Endometrial microvascular endothelial cells (primary cell): ENCODE data around the gene ZCCHC12. TPM values are rescaled to one million over a fixed set of nuclear protein-coding genes. Genes with fewer than 3 reads are reported as not detected.
"Not testable (repeated sequence)": the region's sequence is repeated elsewhere in the genome, so short reads cannot be mapped to it uniquely, and the experiment has no call there.

ENCODE experiments used
- in situ Hi-C: cut with HindIII; loops from 2 replicates; pipeline ENCODE4 v1.10.0; 2017; ENCODE audit warnings: low sequenced_read_pairs, low pct_unique_long_range_greater_than_20kb; ENCODE audit errors: inconsistent ontology term
- total RNA-seq: library from RNA; depleted of rRNA; stranded (reverse); fragments of >200 nt; gene quantifications from one replicate; pipeline ENCODE4 v1.2.3, GENCODE V29; 2015; ENCODE audit errors: inconsistent ontology term

The ZCCHC12 gene
- not detected for total RNA-seq

DNA sequence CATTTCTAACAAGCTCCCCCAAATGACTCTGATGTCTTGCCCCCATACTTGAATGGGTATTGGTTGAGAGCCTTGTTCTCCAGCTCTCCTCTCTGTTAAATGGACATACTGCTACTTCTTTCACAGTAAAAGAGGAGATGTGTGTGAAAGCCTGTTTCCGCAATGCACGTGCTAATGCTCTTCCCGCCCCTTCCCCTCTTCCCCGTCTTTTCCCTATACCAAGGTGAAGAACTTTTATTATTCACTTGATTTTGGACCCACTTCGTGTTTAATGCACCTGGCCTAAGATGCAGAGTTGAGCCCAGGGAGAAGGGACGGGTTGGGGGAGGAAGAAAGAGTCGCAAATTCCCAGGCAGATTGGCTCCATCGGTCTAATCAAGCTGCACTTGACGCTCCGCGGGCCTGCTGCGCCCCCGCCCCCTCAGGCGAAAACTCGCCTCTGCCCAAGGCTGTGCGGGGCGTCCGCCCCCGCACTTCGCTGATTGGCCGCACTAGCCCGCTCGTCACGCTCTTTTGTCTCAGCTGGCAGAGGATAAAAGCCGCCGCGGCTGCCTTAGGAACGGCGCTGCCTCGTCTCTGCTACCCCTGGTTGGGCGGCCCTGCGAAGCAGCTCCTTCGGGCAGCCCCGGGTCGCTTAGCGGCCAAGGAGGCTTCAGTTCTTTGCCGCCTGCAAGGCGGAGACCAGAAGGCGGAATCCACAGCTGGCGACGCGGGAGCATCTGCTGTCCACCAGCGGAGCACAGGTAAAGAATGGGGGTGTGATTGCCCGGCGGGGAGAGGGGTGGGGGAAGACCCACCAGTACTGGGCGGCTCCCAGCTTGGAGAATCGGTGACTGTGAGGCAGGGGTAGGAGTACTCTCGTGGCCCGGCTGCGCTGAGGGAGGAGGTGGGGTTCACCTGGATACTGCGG, at the start of gene ZCCHC12:
TSS of gene ZCCHC12 (plus strand) at position 562 of the 910 bp plus-strand sequence. CDS start 1,421 bp downstream, outside the sequence.
- in situ Hi-C loops, result no loop called here

DNA sequence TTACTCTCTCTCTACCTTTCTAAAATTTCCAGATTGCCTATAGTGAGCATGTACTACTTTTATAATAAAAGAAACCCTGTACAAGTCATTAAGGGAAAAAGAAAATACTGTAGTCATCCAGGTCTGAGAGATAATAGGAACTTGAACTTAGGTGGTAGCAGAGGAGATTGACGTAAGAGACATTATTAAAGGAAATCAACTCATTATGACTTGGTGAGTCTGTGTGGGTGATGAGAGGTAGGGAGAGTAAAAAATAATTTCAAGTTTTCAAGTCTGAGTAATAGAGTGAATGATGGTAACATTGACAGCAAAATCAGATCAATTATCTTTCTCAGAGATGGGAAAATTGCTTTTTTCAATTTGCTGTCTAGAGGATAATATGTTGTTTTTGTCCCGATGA, 44.0 kb upstream of the ZCCHC12 start:
- in situ Hi-C loops, result no loop called here

DNA sequence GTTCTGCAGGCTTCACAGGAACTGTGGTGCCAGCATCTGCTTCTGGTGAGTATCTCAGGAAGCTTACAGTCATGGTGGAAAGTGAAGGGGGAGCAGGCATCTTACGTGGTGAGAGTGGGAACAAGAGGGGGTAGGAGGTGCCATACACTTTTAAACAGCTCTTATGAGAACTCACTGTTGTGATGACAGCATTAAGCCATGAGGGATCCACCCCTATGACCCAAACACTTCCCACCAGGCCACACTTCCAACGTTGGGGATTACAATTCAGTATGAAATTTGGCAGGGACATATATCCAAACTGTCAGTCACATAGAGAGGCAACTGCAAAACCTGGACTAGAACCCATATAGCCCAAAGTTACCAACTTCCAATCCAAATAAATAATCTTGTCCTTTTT, 43.1 kb upstream of the ZCCHC12 start:
- in situ Hi-C loops, result no loop called here

DNA sequence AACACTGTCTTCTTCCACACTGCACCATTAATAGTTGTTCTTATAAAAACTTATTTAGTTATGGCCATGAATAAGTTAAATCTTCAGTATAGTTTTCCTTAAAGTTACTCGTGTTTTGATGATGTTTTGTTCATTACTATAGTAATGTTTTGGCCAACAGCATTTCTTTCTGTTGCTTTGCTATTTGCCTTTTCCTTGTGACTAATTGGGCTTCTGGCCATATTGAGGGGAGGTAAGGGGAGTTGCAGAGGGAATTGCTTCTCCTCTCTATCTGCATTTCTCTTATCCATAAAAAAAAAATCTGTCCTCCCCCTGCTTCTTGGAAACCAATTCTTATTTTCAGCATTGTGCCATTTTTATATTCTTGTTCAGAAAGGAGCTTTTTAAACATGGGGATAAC, 42.7 kb upstream of the ZCCHC12 start:
- in situ Hi-C loops, result no loop called here

DNA sequence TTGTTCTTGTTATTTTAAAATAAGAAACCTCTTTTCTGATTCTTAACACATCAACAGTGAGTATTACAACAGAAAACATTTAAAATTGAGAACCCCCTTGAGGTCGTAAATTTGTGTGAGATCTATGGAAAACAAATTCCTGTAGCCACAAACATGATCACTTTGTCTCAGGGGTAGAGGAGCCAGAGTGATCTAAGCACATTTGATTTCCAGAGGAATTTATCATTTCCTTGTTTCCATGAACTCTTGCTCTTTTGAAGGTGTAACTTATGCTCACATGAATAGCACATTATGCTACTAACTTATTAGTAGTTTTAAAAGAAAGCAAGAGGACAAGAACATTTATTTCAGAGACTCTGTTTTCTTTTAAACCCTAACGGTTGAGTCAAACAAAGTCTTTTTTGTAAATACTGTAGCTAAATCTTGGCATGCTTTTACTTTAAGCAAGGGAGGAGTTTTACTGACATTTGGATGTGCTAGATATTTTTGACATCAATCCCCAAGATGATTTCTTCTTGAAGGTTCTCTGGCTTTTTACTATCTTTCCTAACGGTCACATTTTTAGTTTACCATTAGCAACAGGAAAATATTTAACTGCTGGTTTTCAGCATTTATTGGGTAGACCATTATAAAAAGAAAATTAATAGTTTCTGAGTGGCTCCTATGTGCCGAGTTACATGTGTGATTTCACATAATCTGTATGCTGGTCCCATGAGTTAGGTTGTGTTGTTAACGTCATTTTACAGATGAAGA, 27.9 kb upstream of the ZCCHC12 start:
- in situ Hi-C loops, result no loop called here

DNA sequence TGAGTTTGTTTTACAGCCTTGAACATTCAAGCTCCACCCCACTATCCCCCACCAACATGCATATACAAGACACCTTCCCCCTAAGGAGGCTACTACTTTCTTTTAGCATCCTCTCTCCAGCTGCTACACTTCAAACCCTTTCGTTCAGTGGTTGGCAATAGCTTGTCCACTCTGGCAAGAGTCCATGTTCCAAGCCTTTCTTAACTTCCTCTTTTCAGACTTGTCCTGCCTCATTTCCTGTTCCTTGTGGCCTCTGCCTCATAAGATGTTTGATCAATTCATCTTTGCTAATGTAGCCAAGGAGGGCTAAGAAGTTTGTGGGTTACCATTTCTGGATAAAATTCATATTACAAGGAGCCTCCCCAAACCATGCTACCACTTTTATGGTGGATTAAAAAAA, 20.8 kb upstream of the ZCCHC12 start:
- in situ Hi-C loops, result no loop called here

DNA sequence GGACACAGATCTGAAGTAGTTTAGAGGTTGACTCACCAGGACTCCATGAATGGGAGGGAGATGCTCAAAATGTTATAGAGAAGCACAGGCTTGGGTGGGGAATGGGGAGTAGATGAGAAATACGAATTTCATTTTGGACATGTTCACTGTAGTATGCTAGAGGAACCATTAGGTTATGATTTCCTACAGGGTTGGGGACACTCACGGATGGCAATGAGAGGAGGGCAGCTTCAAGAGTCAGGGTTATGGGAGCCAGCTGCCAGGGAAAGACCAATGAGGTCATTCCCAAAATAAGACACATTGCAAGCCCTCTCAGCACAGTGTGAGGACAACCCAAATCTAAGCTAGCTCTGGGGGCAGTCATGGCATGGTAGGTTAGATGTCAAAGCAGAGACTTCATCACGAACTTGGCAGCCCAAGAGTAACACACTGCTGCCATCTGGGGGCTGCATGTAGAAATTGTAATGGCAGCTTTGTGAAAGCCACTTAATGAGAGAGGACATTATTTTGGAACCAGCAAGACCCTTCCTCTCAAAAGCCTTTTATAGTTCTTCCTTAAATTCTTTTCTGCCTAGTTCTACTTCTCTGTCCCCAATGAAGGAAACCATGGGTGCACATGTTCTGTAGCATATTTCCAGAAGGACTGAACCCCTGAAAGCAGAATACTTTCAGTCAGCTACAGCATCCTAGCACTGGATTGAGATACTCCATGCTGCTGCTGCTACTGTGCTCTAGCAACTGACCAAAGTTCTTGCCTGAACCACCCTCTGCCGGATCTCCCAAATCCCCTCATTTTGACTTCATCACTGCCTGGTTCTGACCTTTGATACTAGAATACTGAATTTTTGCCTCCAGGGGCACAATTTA, 16.2 kb upstream of the ZCCHC12 start:
- in situ Hi-C loops, result no loop called here

DNA sequence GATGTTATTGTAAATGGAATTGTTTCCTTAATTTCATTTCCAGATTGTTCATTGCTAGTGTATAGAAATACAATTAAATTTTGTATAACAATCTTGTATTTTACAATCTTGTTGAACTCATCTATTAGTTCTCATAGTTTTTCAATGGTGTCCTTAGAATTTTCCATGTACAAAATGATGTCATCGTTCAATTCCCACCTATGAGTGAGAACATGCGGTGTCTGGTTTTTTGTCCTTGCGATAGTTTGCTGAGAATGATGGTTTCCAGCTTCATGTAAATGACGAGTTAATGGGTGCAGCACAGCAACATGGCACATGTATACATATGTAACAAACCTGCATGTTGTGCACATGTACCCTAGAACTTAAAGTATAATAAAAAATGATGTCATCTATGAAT, 6.4 kb upstream of the ZCCHC12 start:
- in situ Hi-C loops, result not testable (repeated sequence)

DNA sequence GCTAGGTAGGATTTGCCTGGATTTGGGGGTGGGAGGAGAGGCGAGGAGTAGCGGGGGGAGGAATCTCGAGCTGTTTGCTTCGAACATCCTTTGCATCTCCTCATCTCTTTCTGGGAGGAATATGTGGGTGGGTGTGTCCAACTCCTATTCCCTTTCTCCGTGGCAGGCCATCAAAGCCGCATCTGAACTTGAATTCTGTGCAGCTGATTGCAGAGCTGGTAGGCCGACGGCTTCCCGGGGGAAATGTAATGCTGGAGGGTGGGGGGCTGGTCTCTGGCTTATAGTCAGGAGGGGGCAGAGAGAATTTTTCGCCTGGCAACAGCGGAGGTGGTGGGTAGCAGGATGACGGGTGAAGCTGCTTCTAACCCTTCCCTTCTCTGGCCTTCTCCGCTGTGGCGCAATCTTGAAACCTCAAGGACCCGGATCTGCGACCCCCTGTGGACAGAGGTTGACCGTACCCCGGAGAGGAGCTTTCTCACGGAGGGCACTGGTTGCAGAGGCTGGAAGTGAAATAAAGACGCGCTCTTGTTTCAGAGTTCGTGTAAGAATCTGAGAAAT, 628 bp downstream of the ZCCHC12 start:
- in situ Hi-C loops, result no loop called here

DNA sequence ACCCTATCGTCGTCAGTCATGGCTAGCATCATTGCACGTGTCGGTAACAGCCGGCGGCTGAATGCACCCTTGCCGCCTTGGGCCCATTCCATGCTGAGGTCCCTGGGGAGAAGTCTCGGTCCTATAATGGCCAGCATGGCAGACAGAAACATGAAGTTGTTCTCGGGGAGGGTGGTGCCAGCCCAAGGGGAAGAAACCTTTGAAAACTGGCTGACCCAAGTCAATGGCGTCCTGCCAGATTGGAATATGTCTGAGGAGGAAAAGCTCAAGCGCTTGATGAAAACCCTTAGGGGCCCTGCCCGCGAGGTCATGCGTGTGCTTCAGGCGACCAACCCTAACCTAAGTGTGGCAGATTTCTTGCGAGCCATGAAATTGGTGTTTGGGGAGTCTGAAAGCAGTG, 1.6 kb downstream of the ZCCHC12 start:
- in situ Hi-C loops, result no loop called here

DNA sequence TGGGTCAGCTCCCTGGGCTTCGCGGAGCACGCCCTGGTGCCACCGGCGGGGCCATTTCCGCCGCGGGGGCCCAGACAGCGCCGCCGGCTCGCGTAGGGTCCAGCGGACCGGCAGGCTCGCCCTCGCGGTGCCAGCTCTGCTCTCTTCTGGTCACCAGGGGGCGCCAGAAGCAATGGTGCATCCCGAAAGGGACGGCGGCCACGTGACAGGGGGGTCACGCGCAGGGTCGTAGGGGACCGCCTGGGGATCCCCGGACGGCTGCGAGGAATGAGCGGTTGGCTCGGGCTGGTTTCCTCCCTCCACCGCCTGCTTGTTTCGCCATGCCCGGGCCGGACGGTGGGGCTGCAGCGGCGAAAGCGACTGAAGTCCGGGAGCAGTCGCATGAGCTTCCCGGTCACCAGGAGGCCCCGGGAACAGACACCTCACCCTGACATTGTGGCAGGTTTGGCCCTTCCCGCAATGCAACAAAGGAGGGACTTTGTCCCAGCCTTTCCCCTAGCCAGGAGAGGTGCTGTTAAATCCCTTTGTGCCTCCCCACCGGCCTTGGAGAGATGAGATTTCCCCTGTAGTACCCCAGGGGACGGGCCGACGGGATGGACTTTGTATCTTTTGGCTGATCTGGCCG, 15.8 kb downstream of the ZCCHC12 start:
- in situ Hi-C loops, result no loop called here

DNA sequence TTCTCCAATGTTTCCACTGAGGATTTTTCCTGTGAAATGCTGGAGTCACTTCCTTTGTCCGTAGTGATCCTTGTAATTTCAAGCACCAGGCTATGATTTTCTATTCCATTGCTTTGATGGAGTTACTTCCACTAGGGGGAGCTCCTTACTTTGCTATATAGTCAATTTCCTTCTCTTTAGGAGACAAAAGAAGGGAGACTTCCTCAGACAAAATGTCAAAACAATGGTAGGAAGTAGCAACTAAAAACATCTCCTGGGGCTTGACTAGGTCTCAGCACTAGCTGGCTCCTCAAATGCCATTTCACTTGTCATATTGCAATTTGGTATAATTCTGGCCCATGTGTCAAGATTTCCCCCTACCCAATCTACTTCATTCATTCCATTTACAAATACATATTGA, 24.1 kb downstream of the ZCCHC12 start:
- in situ Hi-C loops, result no loop called here

DNA sequence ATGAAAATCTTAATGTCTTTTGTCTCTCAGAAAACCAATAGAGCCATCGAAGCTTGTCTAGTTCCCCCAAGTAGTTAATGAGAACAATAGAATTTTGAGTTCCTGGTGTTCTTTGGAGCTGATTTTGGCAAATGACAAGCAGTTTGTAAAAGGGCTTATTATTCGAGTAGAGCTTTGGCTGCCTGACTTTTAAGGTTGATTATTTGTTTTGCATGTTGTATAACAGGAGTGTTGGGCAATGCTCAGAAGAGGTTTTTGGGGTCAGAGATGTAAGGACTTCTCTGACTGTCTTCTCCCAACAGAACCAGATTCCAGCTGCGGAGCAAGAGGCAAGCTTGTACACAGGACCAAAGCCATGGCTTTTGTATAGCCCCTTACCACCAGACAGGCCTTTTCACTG, 30.0 kb downstream of the ZCCHC12 start:
- in situ Hi-C loops, result no loop called here

DNA sequence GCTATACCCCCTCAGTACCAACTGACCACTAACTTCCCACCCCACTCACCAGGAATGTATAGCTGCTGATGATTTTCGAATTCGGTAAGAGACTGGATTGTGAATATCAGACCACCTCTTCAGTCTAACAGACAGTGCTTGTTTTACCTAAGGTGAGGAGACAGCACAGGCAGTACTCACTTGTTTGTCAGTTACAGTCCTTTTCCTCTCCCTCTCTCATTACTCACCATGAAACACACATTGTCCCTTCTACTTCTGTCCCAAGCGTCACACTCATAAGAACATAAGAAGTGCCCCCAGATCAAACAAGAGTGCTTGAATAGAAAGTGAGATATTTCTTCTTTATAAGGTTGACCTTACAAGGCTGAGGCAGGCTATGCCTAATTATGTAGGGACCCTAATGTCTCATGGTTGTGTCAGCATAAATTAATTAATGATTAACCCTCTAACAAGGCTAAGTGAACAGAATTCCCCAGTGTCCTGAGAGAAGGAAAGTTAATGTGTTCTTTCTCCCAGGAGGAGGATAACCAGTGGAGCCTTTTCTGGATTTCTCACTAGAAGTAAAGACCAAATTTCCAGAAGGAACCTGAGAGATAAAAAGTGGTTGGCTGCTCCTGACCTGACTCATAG, 32.2 kb downstream of the ZCCHC12 start:
- in situ Hi-C loops, result no loop called here

DNA sequence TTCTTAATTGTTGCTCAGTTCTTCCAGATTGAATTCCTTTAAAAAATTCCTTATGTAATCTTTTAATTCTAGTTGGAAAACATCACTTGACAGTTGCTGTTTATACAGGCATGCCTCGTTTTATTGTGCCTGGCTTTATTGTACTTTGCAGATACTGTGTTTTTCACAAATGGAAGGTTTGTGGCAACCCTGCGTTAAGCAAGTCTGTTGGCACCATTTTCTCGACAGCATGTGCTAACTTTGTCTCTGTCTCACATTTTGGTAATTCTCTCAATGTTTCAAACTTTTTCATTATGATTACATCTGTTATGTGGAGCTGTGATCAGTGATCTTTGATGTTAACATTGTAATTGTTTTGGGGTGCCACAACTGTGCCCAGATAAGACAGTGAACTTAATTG, 33.4 kb downstream of the ZCCHC12 start:
- in situ Hi-C loops, result no loop called here

DNA sequence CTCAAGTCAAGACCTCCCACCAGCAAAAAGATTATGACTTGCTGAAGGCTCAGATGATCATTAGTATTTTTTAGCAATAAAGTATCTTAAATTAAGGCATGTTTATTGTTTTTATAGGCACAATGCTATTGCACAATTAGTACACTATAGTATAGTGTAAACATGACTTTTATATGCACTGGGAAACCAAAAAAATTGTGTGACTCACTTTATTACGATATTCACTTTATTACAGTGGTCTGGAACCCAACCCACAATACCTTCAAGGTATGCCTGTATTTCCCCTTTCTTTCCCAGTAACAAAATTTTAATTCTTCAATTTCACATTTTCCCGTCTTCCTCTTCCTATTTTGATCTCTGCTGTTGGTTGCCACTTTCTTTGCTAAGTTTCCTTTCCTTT, 37.7 kb downstream of the ZCCHC12 start:
- in situ Hi-C loops, result no loop called here

DNA sequence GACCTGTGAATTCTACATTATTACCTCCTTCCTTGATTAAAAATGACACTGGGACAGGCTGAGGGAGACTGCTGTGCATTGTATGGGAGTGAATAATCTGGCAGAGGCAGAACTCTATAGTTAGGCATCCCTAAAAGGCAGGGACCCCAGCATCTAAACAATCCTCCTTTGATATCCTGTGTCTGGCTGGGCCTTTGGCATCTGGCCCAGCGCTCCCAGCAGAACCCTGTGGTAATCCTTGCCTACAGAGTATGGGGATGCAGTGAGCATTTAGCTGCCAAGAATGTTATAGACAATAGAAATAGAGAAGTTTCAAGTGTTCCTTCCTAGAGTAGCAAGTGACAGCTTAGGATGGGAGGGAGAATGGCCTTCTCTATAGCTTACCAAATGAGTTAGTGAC, 38.5 kb downstream of the ZCCHC12 start:
- in situ Hi-C loops, result no loop called here

DNA sequence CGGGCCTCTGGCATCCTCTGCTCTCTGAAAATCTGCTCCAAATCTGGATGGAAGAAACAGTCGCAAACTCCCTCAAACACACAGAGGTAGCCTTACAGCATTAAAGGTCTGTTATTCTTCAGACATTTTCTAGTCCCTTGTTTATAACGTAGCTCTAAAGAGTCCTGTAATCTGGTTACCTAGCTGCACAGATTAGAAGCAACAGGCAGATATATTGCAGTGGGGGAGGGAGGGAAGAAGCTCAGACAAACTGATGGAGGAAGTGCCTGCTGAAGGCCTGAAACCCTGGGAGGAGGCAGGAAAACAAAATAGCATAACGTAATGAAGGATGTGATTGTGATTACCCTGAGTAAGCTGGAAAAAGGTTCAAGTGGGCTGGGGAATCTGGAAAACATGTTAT, 39.4 kb downstream of the ZCCHC12 start:
- in situ Hi-C loops, result no loop called here
